GM15510 (cell line): ENCODE data around the gene STEEP1.

Experiments
- POLR2A ChIP-seq: IDR thresholded peaks from 3 replicates; pipeline ENCODE4 v1.6.1; 2011; ENCODE audit warnings: borderline replicate concordance; ENCODE audit not compliant: insufficient read length; ENCODE audit errors: extremely low read depth

STEEP1 gene

DNA sequence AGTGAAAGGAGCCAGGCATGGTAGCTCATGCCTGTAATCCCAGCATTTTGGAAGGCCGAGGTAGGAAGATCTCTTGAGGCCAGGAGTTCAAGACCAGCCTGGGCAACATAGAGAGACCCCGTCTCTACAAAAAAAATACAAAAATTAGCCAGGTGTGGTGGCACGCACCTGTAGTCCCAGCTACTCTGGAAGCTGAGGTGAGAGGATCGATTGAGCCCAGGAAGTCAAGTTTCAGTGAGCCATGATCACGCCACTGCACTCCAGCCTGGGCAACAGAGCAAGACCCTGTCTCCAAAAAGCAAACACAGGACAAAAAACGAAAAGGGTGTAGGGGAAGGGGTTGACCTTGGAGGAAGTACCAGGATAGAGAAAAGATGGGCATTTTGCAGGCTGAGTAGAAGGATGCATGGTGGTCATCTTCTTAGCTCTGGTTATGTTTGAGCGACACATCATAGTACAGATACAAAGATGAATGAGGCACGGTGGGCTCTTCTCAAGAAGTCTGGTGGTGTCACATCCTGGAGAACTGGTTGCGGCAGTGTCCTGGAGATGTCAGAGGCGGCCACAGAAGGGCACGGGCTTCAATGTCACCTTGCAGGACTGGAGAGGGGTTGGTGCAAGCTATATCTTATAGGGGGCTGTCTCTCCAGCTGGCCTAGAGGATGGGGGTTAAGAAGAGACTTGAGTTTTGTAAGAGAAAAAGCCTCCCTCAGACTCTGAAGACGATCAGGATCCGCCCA, 65.0 kb downstream of the STEEP1 start:
- no peak for TF ChIP-seq POLR2A

DNA sequence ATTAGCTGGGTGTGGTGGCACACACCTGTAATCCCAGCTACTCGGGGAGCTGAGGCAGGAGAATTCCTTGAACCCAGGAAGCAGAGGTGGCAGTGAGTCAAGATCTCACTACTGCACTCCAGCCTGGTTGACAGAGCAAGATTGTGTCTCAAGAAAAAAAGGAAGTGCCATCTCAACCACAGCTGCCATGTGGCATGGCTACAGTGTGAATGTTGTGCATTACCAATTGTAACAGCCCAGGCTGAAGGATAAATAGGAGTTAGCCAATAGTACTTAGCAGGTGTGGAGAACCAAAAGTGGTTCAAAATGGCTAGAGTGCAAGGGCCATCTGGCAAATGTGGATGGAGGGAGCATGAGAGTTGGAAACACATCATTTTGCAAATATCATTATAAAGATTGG, 68.0 kb downstream of the STEEP1 start:
- TF ChIP-seq POLR2A = no peak

DNA sequence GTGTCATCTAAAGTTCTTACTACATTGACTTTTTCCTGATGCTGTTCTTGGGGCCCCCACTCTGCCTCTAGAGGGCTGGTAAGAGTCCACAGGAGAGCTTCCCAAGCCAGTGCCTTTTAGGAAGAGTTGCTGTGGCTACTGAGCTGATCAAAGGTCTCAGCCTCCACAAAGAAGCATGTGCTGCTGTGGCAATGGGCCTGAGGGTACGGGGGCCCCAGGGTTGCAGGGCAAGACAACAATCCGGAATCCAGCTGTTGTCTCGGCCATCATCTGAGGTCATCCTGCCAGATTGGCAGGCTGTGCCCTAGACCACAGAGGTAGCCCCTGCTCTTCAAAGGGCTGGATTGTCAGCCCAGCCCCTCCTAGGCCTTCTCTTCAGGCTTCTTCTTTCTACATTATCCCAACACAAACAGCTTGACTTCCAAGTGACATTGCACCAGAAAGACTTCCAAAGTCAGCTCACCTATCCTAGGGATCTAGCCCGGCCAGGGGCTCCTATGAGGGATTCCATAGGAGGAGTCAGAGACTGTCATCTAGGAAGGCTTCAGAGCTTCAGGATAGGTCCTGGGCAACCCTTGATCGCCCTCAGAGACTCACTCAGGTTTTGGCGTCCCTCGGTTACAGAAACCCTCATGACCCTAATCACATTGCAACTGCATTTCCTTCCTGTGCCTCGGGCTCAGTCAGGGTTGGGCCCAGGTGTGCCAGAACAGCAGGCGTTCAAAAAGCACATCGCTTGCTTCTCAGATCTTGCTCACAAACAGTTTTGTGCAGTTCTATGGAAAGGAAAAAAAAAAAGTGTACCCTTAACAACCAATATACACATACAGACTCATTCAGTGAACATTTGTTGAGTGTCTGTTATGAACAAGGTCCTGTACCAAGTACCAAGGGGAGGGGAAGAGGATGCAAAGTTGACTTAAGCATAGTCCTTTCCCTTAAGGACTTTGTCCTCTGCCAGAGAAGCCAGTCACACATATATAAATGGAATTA, 69.2 kb downstream of the STEEP1 start:
- TF ChIP-seq POLR2A = no peak

DNA sequence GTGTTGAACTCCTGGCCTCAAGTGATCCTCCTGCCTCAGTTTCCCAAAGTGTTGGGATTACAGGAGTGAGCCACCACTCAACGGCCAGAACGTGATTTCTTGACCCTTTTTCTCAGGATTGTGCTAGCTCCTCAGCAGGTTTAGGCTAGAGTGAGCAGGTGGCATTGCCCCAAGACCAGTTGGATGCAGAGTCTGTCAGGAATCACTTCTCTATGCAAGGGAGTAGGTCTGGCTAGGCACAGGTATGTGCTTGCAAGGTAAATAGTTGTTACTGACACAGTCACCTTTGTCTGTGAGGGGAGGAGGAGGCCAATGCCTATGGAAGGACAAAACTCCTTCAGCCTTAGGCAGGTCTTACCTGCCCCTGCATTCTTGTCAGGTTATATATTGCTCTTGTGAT, 72.7 kb downstream of the STEEP1 start:
- TF ChIP-seq POLR2A = no peak

DNA sequence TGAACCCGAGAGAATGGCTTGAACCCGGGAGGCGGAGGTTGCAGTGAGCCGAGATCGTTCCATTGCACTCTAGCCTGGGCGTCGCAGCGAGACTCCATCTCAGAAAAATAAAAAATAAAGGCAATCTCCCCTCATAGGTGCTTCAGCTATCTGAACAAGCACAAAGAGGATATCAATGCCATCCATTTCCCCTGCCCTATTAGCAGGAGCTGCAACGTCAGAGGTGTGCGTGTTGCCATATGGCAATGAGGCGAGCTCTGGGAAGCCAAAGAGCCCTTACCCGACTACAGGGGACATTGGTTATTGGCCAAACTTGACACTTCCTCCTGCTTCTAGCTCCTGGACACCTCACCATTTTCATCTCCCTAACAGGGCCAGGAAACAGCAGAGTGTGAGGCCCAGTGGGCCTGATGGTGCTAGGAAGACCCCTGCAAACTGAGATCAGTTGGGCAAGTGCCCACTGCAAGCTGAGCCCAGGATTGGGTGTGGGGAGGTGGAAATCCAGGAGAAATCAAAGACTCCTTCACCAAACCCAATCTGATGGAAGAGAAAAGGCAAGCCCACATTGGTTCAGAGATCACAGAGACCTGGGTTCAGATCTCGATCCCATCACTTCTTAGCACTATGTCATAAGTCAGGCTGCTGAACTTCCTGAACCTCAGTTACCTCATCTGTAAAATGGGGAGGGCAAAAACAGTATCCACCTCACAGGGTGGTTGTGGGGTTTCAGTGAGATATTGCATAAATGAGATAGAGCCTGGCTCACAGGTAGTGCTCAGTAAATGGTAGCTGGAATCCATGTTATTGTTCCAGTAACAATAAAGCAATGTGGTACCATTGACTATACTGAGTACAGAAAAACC, 75.8 kb downstream of the STEEP1 start:
- no peak for TF ChIP-seq POLR2A

DNA sequence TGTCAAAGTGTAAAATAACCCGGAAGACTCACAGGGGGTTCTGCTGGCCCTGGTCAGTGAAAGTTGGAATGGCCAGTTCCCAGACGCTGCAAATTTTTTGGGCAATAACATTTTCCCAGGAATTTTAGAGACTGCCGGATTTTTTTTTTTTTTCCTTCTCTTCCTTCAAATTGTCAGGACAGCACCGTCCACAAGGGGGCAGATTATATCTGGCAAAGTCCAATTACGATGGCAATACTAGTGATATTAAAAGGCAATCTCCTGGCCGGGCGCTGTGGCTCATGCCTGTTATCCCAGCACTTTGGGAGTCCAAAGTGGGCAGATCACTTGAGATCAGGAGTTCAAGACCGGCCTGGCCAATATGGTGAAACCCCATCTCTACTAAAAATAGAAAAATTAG, 76.5 kb downstream of the STEEP1 start:
- no peak for TF ChIP-seq POLR2A
